Mucosa of rectum (tissue), 2 donors: Measurements from ENCODE around the gene RSPH3.
"Not testable (repeated sequence)": the region's sequence is repeated elsewhere in the genome, so short reads cannot be mapped to it uniquely, and the experiment has no call there.

ENCODE experiments used
- H3K27ac ChIP-seq, 2 donors: one replicate each; pipeline ENCODE4 v1.7.0; 2013; ENCODE audit warnings: inconsistent platforms in 2 of 2, low read depth in 2 of 2, low read length in 2 of 2
- H3K27me3 ChIP-seq, 2 donors: one replicate each; pipeline ENCODE4 v1.7.0; 2013; ENCODE audit warnings: low read length in 2 of 2; ENCODE audit not compliant: control insufficient read depth in 2 of 2, insufficient read depth in 2 of 2
- H3K36me3 ChIP-seq, 2 donors: one replicate each; pipeline ENCODE4 v1.7.0; 2013; ENCODE audit warnings: low read length in 2 of 2; ENCODE audit not compliant: control insufficient read depth in 2 of 2, insufficient read depth in 2 of 2
- H3K4me1 ChIP-seq, 2 donors: one replicate each; pipeline ENCODE4 v1.7.0; 2013; ENCODE audit warnings: low read length in 2 of 2, mild to moderate bottlenecking in 1 of 2; ENCODE audit not compliant: control insufficient read depth in 2 of 2, insufficient read depth in 2 of 2
- H3K4me3 ChIP-seq, 2 donors: one replicate each; pipeline ENCODE4 v1.7.0; 2013; ENCODE audit warnings: low read length in 2 of 2
- H3K9ac ChIP-seq, 2 donors: one replicate each; pipeline ENCODE4 v1.7.0; 2013; ENCODE audit warnings: low read length in 2 of 2, low read depth in 1 of 2, mild to moderate bottlenecking in 1 of 2
- H3K9me3 ChIP-seq, 2 donors: one replicate each; pipeline ENCODE4 v1.7.0; 2013; ENCODE audit warnings: low read length in 2 of 2; ENCODE audit not compliant: control insufficient read depth in 2 of 2
- donor health status: healthy.
- donor health status: Normal muscosa, but diverticular disease.

Gene RSPH3

DNA sequence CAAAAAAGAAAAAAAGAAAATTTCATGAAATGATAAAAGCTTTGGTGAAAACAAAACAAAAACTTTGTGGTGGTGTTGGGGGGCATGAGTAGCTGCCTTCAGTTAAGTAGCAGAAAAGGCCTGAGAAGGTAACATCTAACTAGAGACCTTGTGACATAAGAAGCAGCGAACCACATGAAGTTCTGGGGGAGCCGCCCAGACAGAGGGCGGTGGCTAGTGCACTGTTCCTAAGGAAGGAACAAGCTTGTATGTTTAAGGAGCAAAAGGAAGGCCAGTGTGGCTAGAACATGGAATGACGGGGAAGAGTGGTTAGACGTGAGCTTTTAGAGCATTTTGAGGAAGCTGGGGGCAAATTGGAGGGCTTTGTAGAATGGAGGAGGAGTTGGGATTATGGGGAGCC, 7.5 kb upstream of the RSPH3 start:
- Histone ChIP-seq H3K9ac (no peak overlapping the region), H3K27me3 (no peaks in the 10 kb centered on the region), H3K4me3 (no peak overlapping the region), H3K27ac (no peak overlapping the region), H3K9me3 (no peaks in the 10 kb centered on the region), H3K36me3 (no peaks in the 10 kb centered on the region), H3K4me1 (no peaks in the 10 kb centered on the region)

DNA sequence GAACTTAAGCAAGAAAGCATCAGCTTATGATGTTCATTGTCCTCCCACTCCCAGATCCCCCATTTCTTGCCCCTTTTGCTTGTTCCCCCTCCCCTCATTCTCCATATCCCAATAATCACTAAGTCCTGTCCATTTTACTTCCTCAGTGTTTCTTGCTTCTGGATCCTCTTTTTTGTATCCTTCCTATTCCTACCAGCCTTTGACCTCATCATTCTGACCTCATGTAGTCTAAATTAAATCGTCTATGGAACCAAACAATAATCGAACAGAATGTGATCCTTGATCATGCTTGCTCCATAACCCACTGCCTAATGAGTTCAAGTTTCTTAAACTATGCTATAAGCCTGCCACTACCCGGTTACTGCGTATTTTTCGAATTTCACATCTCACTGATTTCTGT, 5.4 kb upstream of the RSPH3 start:
- no peak overlapping the region for H3K9ac ChIP-seq
- H3K9me3 ChIP-seq = no peaks in the 10 kb centered on the region
- no peaks in the 10 kb centered on the region for H3K36me3 ChIP-seq
- no peak overlapping the region for H3K27ac ChIP-seq
- H3K4me3 ChIP-seq = no peak overlapping the region
- H3K4me1 ChIP-seq = peaks cover 4 to 5% of the 10 kb centered on the region in 2 donors
- no peaks in the 10 kb centered on the region for H3K27me3 ChIP-seq

DNA sequence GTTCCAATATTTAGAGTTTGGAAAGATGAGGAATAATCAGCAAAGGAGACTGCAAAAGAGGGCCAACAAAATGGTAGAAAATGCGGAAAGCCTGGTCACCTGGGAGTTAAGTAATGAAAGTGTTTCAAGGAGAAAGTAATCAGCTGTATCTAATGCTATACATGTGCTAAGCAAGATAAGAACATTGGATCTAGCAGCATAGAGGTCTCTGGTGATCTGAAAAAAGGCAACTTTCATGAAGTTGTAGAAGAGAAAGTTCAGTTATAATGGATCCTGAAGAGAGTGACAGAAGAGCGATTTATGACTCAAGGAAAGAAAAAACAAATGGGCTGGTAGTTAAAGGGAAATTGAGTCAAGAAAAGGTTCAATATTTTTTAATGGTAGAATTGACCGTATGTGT, 4.6 kb upstream of the RSPH3 start:
- H3K27ac ChIP-seq = no peak overlapping the region
- H3K9ac ChIP-seq = no peak overlapping the region
- no peaks in the 10 kb centered on the region for H3K27me3 ChIP-seq
- no peaks in the 10 kb centered on the region for H3K36me3 ChIP-seq
- H3K4me3 ChIP-seq = no peak overlapping the region
- H3K4me1 ChIP-seq = peaks cover 4 to 6% of the 10 kb centered on the region in 2 donors
- no peaks in the 10 kb centered on the region for H3K9me3 ChIP-seq

DNA sequence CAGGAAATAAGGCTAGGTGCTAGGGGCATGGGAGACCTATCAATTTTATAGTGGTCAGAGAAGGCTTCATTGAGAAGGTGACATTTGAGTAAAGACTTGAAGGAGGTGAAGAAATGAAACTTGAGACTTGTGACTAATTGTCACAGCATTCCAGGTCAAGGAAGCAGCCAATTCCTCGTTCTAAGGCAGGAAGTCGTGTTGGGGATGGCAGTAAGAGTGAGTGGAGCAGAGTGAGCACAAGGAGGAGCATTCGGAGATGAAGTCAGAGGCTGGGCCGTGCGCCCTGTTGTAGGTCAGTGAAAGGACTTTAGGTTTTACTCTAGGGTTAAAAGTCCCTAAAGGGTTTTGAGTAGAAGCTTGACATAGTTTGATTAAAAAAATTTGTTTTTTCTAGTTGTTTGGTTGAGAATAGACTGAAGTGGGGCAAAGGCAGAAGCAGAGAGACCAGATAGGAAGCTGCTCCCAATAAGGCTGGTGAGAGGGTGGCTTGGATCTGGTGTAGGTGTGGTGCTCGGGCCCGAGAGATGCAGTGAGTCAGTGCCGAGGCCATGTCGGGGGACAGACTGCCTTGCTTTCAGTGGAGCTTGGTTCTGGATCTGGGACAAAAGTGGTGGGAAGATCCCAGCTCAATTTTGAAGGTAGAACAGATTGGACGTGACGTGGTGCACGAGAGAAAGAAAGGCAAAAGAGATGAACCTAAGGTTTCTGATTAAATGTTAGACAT, 2.6 kb upstream of the RSPH3 start:
- Histone ChIP-seq H3K9ac (no peak overlapping the region), H3K9me3 (no peaks in the 10 kb centered on the region), H3K4me3 (no peak overlapping the region), H3K36me3 (no peaks in the 10 kb centered on the region), H3K27ac (no peak overlapping the region), H3K4me1 (peaks cover 4 to 12% of the 10 kb centered on the region in 2 donors), H3K27me3 (no peaks in the 10 kb centered on the region)

DNA sequence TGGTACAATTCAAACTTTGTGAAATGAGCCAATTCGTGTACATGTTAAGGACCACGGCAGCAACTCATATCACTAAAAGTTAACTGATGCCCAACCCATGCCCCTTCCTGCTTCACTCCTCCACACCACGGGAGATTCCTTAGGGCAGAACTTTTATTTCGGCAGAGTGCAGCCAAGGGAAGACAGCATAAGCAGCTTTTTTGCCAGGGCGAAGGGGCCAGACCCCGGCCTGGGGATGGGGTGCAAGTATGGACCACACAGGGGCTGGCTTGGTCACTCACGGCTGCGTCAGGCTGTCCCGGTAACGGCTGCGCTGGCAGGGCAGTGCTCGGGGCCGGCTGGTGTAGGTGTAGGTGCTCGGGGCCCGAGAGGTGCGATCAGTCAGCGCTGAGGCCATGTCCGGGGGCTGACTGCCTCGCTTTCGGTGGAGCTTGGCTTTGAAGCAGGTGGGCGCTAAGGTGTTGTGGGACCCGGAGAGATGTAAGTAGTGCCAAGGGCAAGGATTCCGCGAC, 792 bp downstream of the RSPH3 start:
- Histone ChIP-seq H3K4me3 (peak overlapping the region; percentile 89 to 95), H3K9me3 (no peaks in the 10 kb centered on the region), H3K9ac (peak overlapping the region; percentile 83 to 84), H3K36me3 (no peaks in the 10 kb centered on the region), H3K4me1 (peaks cover 4 to 12% of the 10 kb centered on the region in 2 donors), H3K27ac (peak overlapping the region; percentile 96 to 97), H3K27me3 (no peaks in the 10 kb centered on the region)

DNA sequence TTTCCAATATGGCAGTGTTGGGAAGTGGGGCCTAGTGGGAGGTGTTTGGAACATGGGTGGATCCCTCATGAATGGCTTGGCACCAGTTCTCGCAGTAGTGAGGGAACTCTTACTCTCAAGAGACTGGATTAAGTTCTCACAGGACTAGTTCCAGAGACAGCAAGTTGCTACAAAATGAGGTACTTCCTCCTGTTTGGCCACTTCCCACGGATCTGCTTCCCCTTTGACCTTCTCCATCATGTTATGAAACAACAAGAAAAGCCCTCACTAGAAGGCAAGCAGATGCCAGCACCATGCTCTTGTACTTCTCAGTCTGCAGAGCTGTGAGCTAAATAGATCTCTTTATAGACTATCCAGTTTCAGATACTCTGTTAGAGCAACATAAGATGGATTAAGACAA, 3.1 kb downstream of the RSPH3 start:
- no peaks in the 10 kb centered on the region for H3K36me3 ChIP-seq
- no peak overlapping the region for H3K9ac ChIP-seq
- H3K27ac ChIP-seq = no peak overlapping the region
- H3K4me1 ChIP-seq = peaks cover 4 to 12% of the 10 kb centered on the region in 2 donors
- H3K4me3 ChIP-seq = no peak overlapping the region
- H3K9me3 ChIP-seq = no peaks in the 10 kb centered on the region
- H3K27me3 ChIP-seq = no peaks in the 10 kb centered on the region

DNA sequence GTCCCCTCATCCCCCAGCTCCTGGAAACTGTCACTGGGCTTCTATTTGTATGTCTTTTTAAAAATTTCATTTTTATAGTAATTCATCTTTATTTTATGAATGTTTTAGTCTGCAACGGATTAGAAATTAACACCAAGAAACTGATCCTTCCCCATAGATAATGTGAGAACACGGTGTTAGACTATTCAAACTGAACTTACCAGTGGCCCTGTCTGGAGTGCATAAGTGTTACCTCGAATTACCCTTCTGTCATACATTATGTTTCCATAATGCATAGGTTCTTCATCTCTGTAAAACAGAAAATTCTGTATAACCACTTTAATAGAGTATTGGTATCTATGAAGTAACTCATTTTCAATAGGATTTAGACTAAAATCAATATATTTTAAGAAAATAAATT, 6.4 kb downstream of the RSPH3 start:
- Histone ChIP-seq H3K4me1 (no peaks in the 10 kb centered on the region), H3K9ac (no peak overlapping the region), H3K36me3 (peaks cover 2 to 4% of the 10 kb centered on the region in 2 donors), H3K27me3 (no peaks in the 10 kb centered on the region), H3K4me3 (no peak overlapping the region), H3K27ac (no peak overlapping the region), H3K9me3 (no peaks in the 10 kb centered on the region)

DNA sequence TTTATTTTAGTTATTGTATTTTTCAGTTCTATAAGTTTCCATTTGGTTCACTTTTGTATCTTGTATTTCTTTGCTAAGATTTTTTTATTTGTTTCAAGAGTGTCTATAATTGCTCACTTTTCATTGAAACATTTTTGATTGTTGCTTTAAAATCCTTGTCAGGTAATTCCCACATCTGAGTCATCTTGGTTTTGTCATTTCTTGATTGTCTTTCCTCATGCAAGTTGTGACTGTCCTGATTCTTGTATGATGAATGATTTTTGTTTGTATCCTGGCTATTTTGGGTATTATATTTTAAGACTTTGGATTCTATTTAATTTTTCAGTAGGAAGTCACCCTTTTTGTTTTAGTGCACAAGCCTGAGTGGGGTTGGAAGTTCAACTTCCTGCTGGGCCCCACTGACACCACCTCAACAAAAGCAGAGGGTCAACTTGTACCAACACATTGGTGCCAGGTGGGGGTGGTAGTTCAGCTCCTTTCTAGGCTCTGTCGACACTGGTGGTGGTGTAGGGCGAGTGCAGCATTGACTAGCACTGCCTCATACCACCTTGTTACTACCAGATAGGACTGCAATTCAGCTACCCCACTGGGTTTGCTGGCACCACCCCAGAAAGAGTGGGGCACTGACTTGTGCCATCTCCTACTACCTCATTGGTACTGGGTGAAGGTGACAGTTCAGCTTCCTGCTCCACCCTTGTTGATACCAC, 8.8 kb downstream of the RSPH3 start:
- H3K27me3 ChIP-seq = no peaks in the 10 kb centered on the region
- no peak overlapping the region for H3K27ac ChIP-seq
- no peaks in the 10 kb centered on the region for H3K4me1 ChIP-seq
- H3K36me3 ChIP-seq = peaks cover 2 to 4% of the 10 kb centered on the region in 2 donors
- H3K9ac ChIP-seq = no peak overlapping the region
- no peak overlapping the region for H3K4me3 ChIP-seq
- H3K9me3 ChIP-seq = no peaks in the 10 kb centered on the region

DNA sequence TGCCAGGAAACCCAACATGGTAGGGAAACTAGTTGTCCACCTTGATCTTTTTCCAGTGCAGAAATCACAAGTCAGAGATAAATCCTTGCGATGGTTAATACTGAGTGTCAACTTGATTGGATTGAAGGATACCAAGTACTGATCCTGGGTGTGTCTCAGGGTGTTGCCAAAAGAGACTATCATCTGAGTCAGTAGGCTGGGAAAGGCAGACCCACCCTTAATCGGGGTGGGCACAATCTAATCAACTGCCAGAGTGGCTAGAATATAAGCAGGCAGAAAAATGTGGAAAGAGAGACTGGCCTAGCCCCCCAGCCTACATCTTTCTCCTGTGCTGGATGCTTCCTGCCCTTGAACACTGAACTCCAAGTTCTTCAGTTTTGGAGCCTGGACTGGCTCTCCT, 10.3 kb downstream of the RSPH3 start:
- H3K4me3 ChIP-seq, H3K27ac ChIP-seq: not testable (repeated sequence)

DNA sequence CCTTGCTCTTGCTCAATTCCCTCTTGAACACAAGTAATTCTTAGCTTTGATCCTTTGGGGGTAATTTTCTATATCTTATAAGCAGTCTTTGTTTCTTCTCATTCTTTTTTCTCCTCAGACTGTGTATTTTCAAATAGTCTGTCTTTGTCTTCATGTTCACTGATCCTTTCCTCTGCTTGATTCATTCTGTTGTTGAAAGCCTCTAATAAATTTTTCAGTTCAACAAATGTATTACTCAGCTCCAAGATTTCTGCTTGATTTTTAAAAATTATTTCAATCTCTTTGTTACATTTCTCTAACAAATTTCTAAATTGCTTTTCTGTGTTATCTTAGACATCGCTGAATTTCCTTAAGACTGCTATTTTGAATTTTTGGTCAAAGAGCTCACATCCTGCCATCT, 11.5 kb downstream of the RSPH3 start:
- H3K27ac ChIP-seq = no peak overlapping the region
- H3K9me3 ChIP-seq = no peaks in the 10 kb centered on the region
- H3K27me3 ChIP-seq = no peaks in the 10 kb centered on the region
- peaks cover 4 to 6% of the 10 kb centered on the region in 2 donors for H3K36me3 ChIP-seq
- no peak overlapping the region for H3K9ac ChIP-seq
- no peaks in the 10 kb centered on the region for H3K4me1 ChIP-seq
- H3K4me3 ChIP-seq = no peak overlapping the region

More for the DNA sequence above, 10.3 kb downstream of the RSPH3 start:
- H3K36me3 ChIP-seq, H3K9me3 ChIP-seq, H3K9ac ChIP-seq, H3K27me3 ChIP-seq, H3K4me1 ChIP-seq: not testable (repeated sequence)
